NAMALWA (cell line): ENCODE results near the gene CCT6A.
"Not testable (repeated sequence)": the region's sequence is repeated elsewhere in the genome, so short reads cannot be mapped to it uniquely, and the experiment has no call there.

Experiments used
- DNase-seq: peaks from one replicate; pipeline ENCODE4 v3.0.0-alpha.2; 2015; ENCODE audit warnings: low spot score

CCT6A gene

GRCh38 chr7:56051339-56052191 lies at the start of gene CCT6A, which contains the start of gene PSPH:
CCT6A (plus strand) TSS chr7:56051765; CDS start chr7:56051849, 84 bp downstream.
PSPH (minus strand) TSS chr7:56051444; CDS start chr7:56021212, 30,232 bp downstream.
- DNase-seq = peak; percentile 99

GRCh38 chr7:56003749-56004148 lies 47.8 kb upstream of the CCT6A start:
- no peak for DNase-seq

- no peak for DNase-seq
Measured at GRCh38 chr7:56007167-56007652, 44.4 kb upstream of the CCT6A start.

- no peak for DNase-seq
Measured at GRCh38 chr7:56007891-56008290, 43.7 kb upstream of the CCT6A start.

- no peak for DNase-seq
Measured at GRCh38 chr7:56009695-56010094, 41.9 kb upstream of the CCT6A start.

- not testable (repeated sequence) for DNase-seq
Measured at GRCh38 chr7:56017015-56017414, 34.5 kb upstream of the CCT6A start.

- no peak for DNase-seq
Measured at GRCh38 chr7:56019501-56019900, 32.1 kb upstream of the CCT6A start.

GRCh38 chr7:56023500-56023899 lies 28.1 kb upstream of the CCT6A start:
- DNase-seq = peak; percentile 23

GRCh38 chr7:56026538-56026937 lies 25.0 kb upstream of the CCT6A start:
- DNase-seq = no peak

GRCh38 chr7:56028942-56029630 lies 22.5 kb upstream of the CCT6A start:
- DNase-seq = no peak

GRCh38 chr7:56030340-56030739 lies 21.2 kb upstream of the CCT6A start:
- no peak for DNase-seq

GRCh38 chr7:56031556-56031955 lies 20.0 kb upstream of the CCT6A start:
- not testable (repeated sequence) for DNase-seq

- DNase-seq = not testable (repeated sequence)
Measured at GRCh38 chr7:56032578-56032977, 19.0 kb upstream of the CCT6A start.

GRCh38 chr7:56033671-56034432 lies 17.7 kb upstream of the CCT6A start:
- peak; percentile 96 for DNase-seq

- no peak for DNase-seq
Measured at GRCh38 chr7:56040730-56041129, 10.8 kb upstream of the CCT6A start.

GRCh38 chr7:56045758-56046157 lies 5.8 kb upstream of the CCT6A start:
- DNase-seq = not testable (repeated sequence)

- DNase-seq = no peak
Measured at GRCh38 chr7:56046721-56047445, 4.7 kb upstream of the CCT6A start.

GRCh38 chr7:56047446-56048116 lies 4.0 kb upstream of the CCT6A start:
- not testable (repeated sequence) for DNase-seq

GRCh38 chr7:56048245-56048644 lies 3.3 kb upstream of the CCT6A start:
- no peak for DNase-seq

GRCh38 chr7:56048763-56049162 lies 2.8 kb upstream of the CCT6A start:
- DNase-seq = not testable (repeated sequence)

GRCh38 chr7:56051053-56051338 lies 569 bp upstream of the CCT6A start:
- DNase-seq = no peak
